AG09319 (cell line): ENCODE measurements around the gene F13A1.

Experiments
- DNase-seq: peaks from one replicate; pipeline ENCODE4 v3.0.0-alpha.2; 2010; ENCODE audit warnings: low read depth; ENCODE audit errors: extremely low read depth
- CTCF ChIP-seq: IDR thresholded peaks from 2 replicates; pipeline ENCODE4 v1.5.1; 2011; ENCODE audit warnings: low read depth, mild to moderate bottlenecking, inconsistent platforms, low read length, moderate library complexity

The F13A1 gene

DNA sequence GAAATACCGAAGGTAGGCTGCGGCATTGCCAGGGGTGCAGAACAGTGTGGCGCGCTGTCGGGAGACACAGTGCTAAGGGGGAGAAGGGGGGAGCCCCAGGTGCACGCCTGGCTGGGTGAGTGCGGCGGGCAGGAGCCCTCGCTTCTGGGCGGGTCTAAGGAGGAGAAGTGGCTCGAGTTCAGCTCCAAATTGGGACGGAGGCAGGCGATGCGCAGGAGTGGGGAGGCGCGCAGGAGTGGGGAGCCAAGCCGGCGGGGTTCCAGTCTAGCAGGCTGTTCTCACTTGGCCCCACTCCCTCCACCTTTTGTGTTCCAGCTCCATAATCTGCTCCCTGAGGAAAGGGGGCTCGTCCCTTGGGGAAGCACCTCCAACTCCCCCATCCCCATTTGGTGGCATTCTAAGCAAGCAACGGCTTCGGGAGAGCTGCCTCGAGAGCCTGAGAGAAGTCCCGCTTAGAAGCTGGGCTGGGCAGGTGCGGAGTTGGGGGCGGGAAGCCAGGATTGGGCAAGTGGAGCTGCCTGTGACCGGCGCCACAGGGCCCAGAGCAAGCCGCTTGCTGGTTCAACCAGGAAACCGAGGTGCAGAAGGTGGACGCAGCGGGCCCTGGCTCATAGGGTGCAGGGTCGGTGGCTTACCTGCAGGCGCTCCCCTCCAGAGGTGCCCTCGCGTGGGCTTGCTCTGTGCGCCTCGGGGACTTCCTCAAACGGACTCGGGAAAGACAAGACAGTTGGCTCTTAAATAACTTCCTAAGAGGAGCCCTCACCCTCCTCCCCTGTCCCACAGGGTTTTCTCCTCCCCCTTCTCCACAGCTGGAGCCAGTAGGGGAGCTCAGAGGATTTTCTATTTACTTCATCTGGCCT lies at the start of gene F13A1:
TSS of gene F13A1 (minus strand) at position 711 of the 860 bp plus-strand sequence. CDS start 1,998 bp downstream, outside the sequence.
- DNase-seq, result no peak
- no peak for TF ChIP-seq CTCF

DNA sequence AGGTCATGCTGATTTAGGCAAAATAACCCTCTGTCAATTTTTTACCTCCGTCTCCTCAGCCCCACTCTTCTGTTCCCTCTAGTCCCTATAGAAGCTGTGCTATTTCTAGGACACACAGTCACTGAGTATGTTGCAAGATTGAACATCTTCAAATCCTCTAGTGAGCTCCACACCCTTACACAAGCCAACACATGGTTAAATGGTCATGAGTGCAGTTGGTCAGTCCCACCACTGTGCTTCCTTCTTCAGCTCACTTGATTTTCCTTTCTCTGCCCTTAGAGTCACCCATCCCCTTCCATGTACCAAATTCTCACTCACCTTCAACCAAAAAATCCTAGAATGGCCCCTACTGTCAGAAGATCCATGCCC lies 48.2 kb upstream of the F13A1 start:
- no peak for TF ChIP-seq CTCF
- no peak for DNase-seq

DNA sequence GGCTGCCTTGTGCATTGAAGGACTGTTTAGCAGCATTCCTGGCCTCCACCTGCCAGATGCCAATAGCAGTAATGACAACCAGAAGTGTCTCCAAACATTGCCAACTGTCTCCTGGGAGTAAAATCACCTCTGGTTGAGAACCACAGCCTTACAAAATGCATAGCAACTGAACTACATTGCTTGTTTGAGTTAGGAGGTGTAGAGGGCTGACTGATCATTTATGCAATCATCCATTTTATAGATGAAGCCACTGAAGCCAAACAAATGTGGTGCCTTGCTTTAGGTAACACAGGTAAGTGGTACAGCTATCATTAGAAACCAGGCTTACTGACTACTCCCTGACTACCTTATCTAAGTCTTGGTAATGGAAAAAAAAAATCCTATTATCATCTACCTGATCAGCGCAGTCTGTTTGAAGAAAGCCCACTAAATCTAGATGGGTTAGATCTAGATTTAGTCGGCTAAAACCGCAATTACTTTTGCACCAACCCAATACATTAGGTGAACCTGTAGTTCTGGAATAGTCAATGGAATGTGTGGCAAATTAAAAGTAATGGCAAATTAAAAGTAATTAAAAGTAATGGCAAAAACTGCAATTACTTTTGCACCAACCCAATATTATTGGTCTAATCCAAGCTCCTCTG lies 47.7 kb upstream of the F13A1 start:
- DNase-seq, result no peak
- TF ChIP-seq CTCF, result no peak

DNA sequence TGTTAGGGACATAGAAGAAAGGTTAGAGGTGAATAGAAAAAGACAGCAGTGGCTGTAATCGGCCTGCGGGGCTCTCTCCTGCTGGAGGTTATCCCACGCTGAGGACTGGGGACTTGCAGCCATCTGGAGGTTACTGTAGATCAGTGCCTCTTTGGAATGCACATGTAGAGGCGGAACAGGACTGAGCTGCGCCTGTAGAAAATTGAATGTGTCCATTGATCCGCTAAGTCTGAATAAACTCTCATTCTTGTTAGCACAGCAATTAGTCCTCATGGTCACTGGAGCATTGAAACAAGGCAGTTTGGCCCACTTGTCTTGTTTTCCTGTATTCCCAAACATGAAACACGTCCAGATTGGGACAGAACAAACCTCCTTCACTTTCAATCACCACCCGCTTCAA lies 46.3 kb upstream of the F13A1 start:
- no peak for DNase-seq
- no peak for TF ChIP-seq CTCF

DNA sequence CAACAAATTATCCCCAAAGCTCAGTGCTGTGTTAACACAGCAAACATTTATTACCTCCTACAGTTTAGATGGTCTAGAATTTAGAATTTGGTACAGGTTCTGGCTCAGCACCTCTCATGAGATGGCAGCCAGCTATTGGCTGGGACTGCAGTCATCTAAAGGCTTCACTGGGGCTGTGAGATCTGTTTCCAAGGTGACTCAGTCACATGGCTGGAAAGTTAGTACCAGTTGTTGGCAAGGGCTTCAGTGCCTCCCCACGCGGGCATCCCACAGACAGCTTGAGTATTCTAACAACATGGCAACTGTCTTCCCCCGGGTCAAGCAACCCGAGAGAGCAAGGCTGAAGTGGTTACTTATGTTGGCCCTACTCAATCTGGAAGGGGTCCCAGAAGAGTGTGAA lies 44.8 kb upstream of the F13A1 start:
- no peak for TF ChIP-seq CTCF
- no peak for DNase-seq

DNA sequence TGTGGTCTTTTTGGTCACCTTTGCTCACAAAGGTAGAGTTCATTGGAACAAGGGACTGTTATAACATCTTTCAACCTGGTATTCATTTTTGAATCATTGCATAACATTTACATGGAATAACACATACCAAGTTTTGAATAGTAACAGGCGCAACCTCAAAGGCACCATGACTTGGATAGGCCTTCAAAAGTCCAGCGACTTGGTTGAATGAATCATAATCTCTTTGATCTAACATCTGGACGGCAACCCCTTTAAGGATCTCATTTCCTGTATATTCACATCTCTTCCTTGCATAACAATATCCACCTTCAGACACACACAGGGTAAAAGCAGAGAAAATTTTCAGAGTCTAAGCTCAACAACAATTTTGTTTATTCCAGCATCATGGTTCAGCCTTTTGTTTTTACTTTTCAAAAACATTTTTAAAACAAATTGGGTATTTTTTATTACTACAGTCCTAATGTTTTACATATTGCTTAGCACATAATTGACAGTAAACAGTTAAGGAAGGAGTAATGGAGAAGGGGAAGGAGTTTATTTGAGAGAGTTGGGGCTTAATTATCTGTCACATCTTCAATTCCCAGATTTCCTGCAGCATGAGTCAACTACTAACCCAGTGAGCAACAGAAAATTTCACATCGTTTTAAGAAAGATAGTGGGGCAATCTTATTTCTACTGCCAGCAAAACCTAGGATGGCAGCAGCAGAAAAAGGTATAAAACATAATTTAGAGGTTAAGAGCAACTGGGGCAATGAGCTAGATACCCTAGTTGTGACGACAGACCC lies 41.8 kb upstream of the F13A1 start:
- no peak for TF ChIP-seq CTCF
- no peak for DNase-seq

DNA sequence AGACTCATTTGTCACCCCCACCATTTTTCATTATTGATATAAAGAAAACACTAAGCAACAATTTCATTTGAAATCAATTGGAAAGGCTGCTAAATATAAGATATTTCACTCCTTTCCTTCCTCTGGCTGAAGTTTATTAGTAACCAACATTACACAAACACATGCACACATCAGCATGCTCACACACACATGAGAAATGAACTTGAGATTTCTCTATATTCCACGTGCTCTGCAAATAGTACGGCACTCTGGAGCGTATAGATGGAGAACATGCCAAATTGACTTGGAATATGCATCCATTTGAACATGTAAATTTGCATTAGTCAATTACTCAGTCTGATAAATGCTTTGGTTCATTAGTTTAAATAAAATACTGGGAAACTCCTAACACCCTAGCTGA lies 37.1 kb upstream of the F13A1 start:
- no peak for TF ChIP-seq CTCF

More for the DNA sequence above, 37.1 kb upstream of the F13A1 start:
- no peak for DNase-seq
